H9 (cell line): ENCODE data around the gene SPPL3. TPM values are rescaled to one million over a fixed set of nuclear protein-coding genes. Genes with fewer than 3 reads are reported as not detected.

Source experiments
- DNase-seq: peaks from one replicate; pipeline ENCODE4 v3.0.0-alpha.2; 2017
- H2AFZ ChIP-seq: one replicate; pipeline ENCODE4 v1.6.1; 2013; ENCODE audit warnings: mild to moderate bottlenecking, low read length, control low read depth, moderate library complexity
- H2AK5ac ChIP-seq: 2 replicates; pipeline ENCODE4 v1.6.1; 2013; ENCODE audit warnings: low read length, control low read depth, mixed read lengths; ENCODE audit not compliant: insufficient read length
- H2BK120ac ChIP-seq: one replicate; pipeline ENCODE4 v1.6.1; 2013; ENCODE audit warnings: low read depth, mild to moderate bottlenecking, low read length, control low read depth, inconsistent platforms; ENCODE audit not compliant: poor library complexity, severe bottlenecking
- H2BK12ac ChIP-seq: 2 replicates; pipeline ENCODE4 v1.6.1; 2013; ENCODE audit warnings: low read length, control low read depth, mixed read lengths, low read depth; ENCODE audit not compliant: insufficient read length
- H2BK15ac ChIP-seq: 2 replicates; pipeline ENCODE4 v1.6.1; 2013; ENCODE audit warnings: low read depth, low read length, control low read depth
- H2BK20ac ChIP-seq: one replicate; pipeline ENCODE4 v1.6.1; 2013; ENCODE audit warnings: low read depth, mild to moderate bottlenecking, low read length, control low read depth, inconsistent platforms; ENCODE audit not compliant: poor library complexity, severe bottlenecking
- H2BK5ac ChIP-seq: 2 replicates; pipeline ENCODE4 v1.6.1; 2013; ENCODE audit warnings: low read length, control low read depth, mixed read lengths; ENCODE audit not compliant: insufficient read length
- H3K14ac ChIP-seq: 2 replicates; pipeline ENCODE4 v1.6.1; 2013; ENCODE audit warnings: low read length, control low read depth; ENCODE audit not compliant: insufficient read depth
- H3K18ac ChIP-seq: 2 replicates; pipeline ENCODE4 v1.6.1; 2013; ENCODE audit warnings: low read depth, mild to moderate bottlenecking, mixed read lengths, low read length, control low read depth; ENCODE audit not compliant: insufficient read length
- H3K23ac ChIP-seq: 2 replicates; pipeline ENCODE4 v1.6.1; 2013; ENCODE audit warnings: low read length, control low read depth, mixed read lengths, low read depth; ENCODE audit not compliant: insufficient read length
- H3K23me2 ChIP-seq: 2 replicates; pipeline ENCODE4 v1.6.1; 2013; ENCODE audit warnings: low read depth, mild to moderate bottlenecking, mixed read lengths, low read length, control low read depth; ENCODE audit not compliant: insufficient read length, poor library complexity, severe bottlenecking
- H3K27ac ChIP-seq: 2 replicates; pipeline ENCODE4 v1.5.1; 2013; ENCODE audit warnings: low read length, control low read depth, mixed read lengths, low read depth; ENCODE audit not compliant: insufficient read length
- H3K27me3 ChIP-seq: 2 replicates; pipeline ENCODE4 v1.6.1; 2013; ENCODE audit warnings: low read length, control low read depth, inconsistent platforms; ENCODE audit not compliant: insufficient read depth
- H3K4ac ChIP-seq: 2 replicates; pipeline ENCODE4 v1.6.1; 2013; ENCODE audit warnings: low read depth, mild to moderate bottlenecking, control low read depth, inconsistent platforms, low read length, moderate library complexity
- H3K4me1 ChIP-seq: 2 replicates; pipeline ENCODE4 v1.6.1; 2013; ENCODE audit warnings: low read length, control low read depth, inconsistent platforms; ENCODE audit not compliant: insufficient read depth
- H3K4me2 ChIP-seq: 2 replicates; pipeline ENCODE4 v1.6.1; 2013; ENCODE audit warnings: low read length, control low read depth, mixed read lengths; ENCODE audit not compliant: insufficient read length, insufficient read depth
- H3K56ac ChIP-seq: 2 replicates; pipeline ENCODE4 v1.6.1; 2013; ENCODE audit warnings: low read depth, mild to moderate bottlenecking, mixed read lengths, low read length, control low read depth; ENCODE audit not compliant: insufficient read length
- H3K79me1 ChIP-seq: 2 replicates; pipeline ENCODE4 v1.6.1; 2013; ENCODE audit warnings: low read depth, mild to moderate bottlenecking, moderate library complexity, low read length, control low read depth, inconsistent platforms; ENCODE audit not compliant: insufficient read depth, poor library complexity, severe bottlenecking
- H3K79me2 ChIP-seq: 2 replicates; pipeline ENCODE4 v1.6.1; 2013; ENCODE audit warnings: low read length, control low read depth, inconsistent platforms; ENCODE audit not compliant: insufficient read depth
- H3K9ac ChIP-seq: 2 replicates; pipeline ENCODE4 v1.6.1; 2013; ENCODE audit warnings: low read length, control low read depth, mixed read lengths; ENCODE audit not compliant: insufficient read length; ENCODE audit errors: extremely low read depth
- H3K9me3 ChIP-seq: one replicate; pipeline ENCODE4 v1.6.1; 2013; ENCODE audit warnings: low read depth, low read length, inconsistent platforms; ENCODE audit not compliant: control insufficient read depth
- H3T11ph ChIP-seq: one replicate; pipeline ENCODE4 v1.6.1; 2013; ENCODE audit warnings: mild to moderate bottlenecking, low read length, control low read depth, inconsistent platforms
- H4K20me1 ChIP-seq: one replicate; pipeline ENCODE4 v1.6.1; 2013; ENCODE audit not compliant: control insufficient read depth, insufficient read length, insufficient read depth
- H4K5ac ChIP-seq: 2 replicates; pipeline ENCODE4 v1.6.1; 2013; ENCODE audit warnings: low read depth, mild to moderate bottlenecking, mixed read lengths, low read length, control low read depth; ENCODE audit not compliant: insufficient read length
- H4K8ac ChIP-seq: replicated peaks from 2 replicates; pipeline ENCODE4 v1.6.1; 2013; ENCODE audit warnings: low read length, control low read depth, mixed read lengths, low read depth; ENCODE audit not compliant: insufficient read length
- H4K91ac ChIP-seq: 2 replicates; pipeline ENCODE4 v1.6.1; 2013; ENCODE audit warnings: low read depth, mild to moderate bottlenecking, moderate library complexity, mixed read lengths, low read length, control low read depth; ENCODE audit not compliant: insufficient read length
- H3K27ac Mint-ChIP-seq, 3 experiments: 2 replicates in 2 of 3; 3 replicates in 1 of 3; pipeline ENCODE4 v1.8.0; 2020 to 2021; ENCODE audit warnings: mixed read lengths in 3 of 3, mild to moderate bottlenecking in 1 of 3, moderate library complexity in 1 of 3
- H3K27me3 Mint-ChIP-seq: 2 replicates; pipeline ENCODE4 v1.8.0; 2021; ENCODE audit warnings: low read depth, mild to moderate bottlenecking, moderate library complexity, mixed read lengths
- H3K36me3 Mint-ChIP-seq, 3 experiments: 2 replicates in 2 of 3; 3 replicates in 1 of 3; pipeline ENCODE4 v1.8.0; 2020 to 2021; ENCODE audit warnings: low read depth in 3 of 3, mixed read lengths in 3 of 3; ENCODE audit not compliant: insufficient read depth in 1 of 3
- H3K4me1 Mint-ChIP-seq, 2 experiments: 2 replicates each; pipeline ENCODE4 v1.8.0; 2020; ENCODE audit warnings: mixed read lengths in 2 of 2
- H3K4me3 Mint-ChIP-seq, 2 experiments: 2 replicates in 1 of 2; 3 replicates in 1 of 2; pipeline ENCODE4 v1.8.0; 2020 to 2021; ENCODE audit warnings: mild to moderate bottlenecking in 2 of 2, mixed read lengths in 2 of 2, moderate library complexity in 1 of 2
- H3K9me3 Mint-ChIP-seq, 2 experiments: 2 replicates in 1 of 2; 3 replicates in 1 of 2; pipeline ENCODE4 v1.8.0; 2020; ENCODE audit warnings: mild to moderate bottlenecking in 2 of 2, mixed read lengths in 2 of 2, moderate library complexity in 1 of 2
- CTCF ChIP-seq: fragments of 200-600 bp; sonication (generic); conservative IDR thresholded peaks from 3 replicates; pipeline ENCODE4 v1.8.0; 2021; ENCODE audit warnings: antibody characterized with exemption, mild to moderate bottlenecking
- WGBS: extraction: QIAGEN DNeasy Blood & Tissue Kit; methylation state at CpG from one replicate; pipeline ENCODE4 v1.1.7; 2013; ENCODE audit warnings: missing lambda C conversion rate, low lambda C conversion rate, mixed read lengths; ENCODE audit not compliant: insufficient read length; ENCODE audit errors: extremely low coverage; 5-methylcytosine and 5-hydroxymethylcytosine counted together
- total RNA-seq: library from RNA; stranded (reverse); gene quantifications from 2 replicates; pipeline ENCODE4 v1.2.1, GENCODE V29; 2021

Gene SPPL3
- total RNA-seq, 1 experiment from 2014 or later: 46.3 TPM

- H3K79me1 ChIP-seq: no peaks in the 10 kb centered on the region
- no peaks in the 10 kb centered on the region for H4K20me1 ChIP-seq
- H3K9me3 ChIP-seq: no peaks in the 10 kb centered on the region
- Mint-ChIP-seq H3K27me3 (no peaks in the 10 kb centered on the region), H3K4me1 (peaks cover 7 to 8% of the 10 kb centered on the region in 2 experiments), H3K4me3 (no peak overlapping the region), H3K27ac (no peak overlapping the region), H3K36me3 (no peaks in the 10 kb centered on the region), H3K9me3 (no peaks in the 10 kb centered on the region; a peak in 1 of 5 replicates)
- H2BK20ac ChIP-seq: no peak overlapping the region
- no peak for TF ChIP-seq CTCF
- no peak overlapping the region for H3K27ac ChIP-seq
- no peak overlapping the region for H2BK12ac ChIP-seq
- WGBS: no CpG with 5 or more reads among the region's 6 CpGs
- no peak overlapping the region for H3T11ph ChIP-seq
- no peak overlapping the region for H2AFZ ChIP-seq
- H4K5ac ChIP-seq: no peak overlapping the region
- no peak overlapping the region for H2BK15ac ChIP-seq
- no peak overlapping the region for H3K18ac ChIP-seq
- no peak overlapping the region for H4K91ac ChIP-seq
- H3K79me2 ChIP-seq: no peaks in the 10 kb centered on the region
- H3K23me2 ChIP-seq: no peaks in the 10 kb centered on the region
- no peak overlapping the region for H3K14ac ChIP-seq
- H3K4ac ChIP-seq: no peak overlapping the region
- H3K4me2 ChIP-seq: no peak overlapping the region
- H3K56ac ChIP-seq: no peak overlapping the region
- no peaks in the 10 kb centered on the region for H3K4me1 ChIP-seq
- H3K9ac ChIP-seq: no peak overlapping the region
- no peak overlapping the region for H3K23ac ChIP-seq
- no peak overlapping the region for H4K8ac ChIP-seq
- no peak for DNase-seq
- no peak overlapping the region for H2BK5ac ChIP-seq
- no peak overlapping the region for H2AK5ac ChIP-seq
- H2BK120ac ChIP-seq: no peak overlapping the region
- H3K27me3 ChIP-seq: no peaks in the 10 kb centered on the region
These were observed 29.6 kb upstream of the SPPL3 start for GRCh38 chr12:120933786-120934185.
